ENCODE measurements around the gene PROSER3.

PROSER3 gene

GRCh38 chr19:35784503-35785338 is 26.7 kb downstream of the PROSER3 start:
- TF ChIP-seq ZFX (IDR thresholded peaks at IDR 0.05; ENCODE audit: borderline replicate concordance) (no peak), CTCF (IDR thresholded peaks at IDR 0.05) (no peak)
- H3K27ac ChIP-seq, result no peak overlapping the region

- TF ChIP-seq CTCF (IDR thresholded peaks at IDR 0.05) (no peak), ZFX (IDR thresholded peaks at IDR 0.05; ENCODE audit: borderline replicate concordance) (no peak)
- no peak overlapping the region for H3K27ac ChIP-seq
Observed at GRCh38 chr19:35785339-35785627, 27.3 kb downstream of the PROSER3 start.

- TF ChIP-seq ZFX (IDR thresholded peaks at IDR 0.05; ENCODE audit: borderline replicate concordance) (no peak), CTCF (IDR thresholded peaks at IDR 0.05) (no peak)
- H3K27ac ChIP-seq, result no peak overlapping the region
Observed at GRCh38 chr19:35786299-35787160, 28.6 kb downstream of the PROSER3 start.

GRCh38 chr19:35787227-35787799 is 29.3 kb downstream of the PROSER3 start:
- TF ChIP-seq ZFX (IDR thresholded peaks at IDR 0.05; ENCODE audit: borderline replicate concordance) (no peak), CTCF (IDR thresholded peaks at IDR 0.05) (no peak)
- no peak overlapping the region for H3K27ac ChIP-seq

- H3K27ac ChIP-seq, result no peak overlapping the region
- TF ChIP-seq CTCF (IDR thresholded peaks at IDR 0.05) (no peak), ZFX (IDR thresholded peaks at IDR 0.05; ENCODE audit: borderline replicate concordance) (no peak)
Observed at GRCh38 chr19:35788205-35788960, 30.4 kb downstream of the PROSER3 start.

- TF ChIP-seq CTCF (IDR thresholded peaks at IDR 0.05) (no peak), ZFX (IDR thresholded peaks at IDR 0.05; ENCODE audit: borderline replicate concordance) (no peak)
- no peak overlapping the region for H3K27ac ChIP-seq
Observed at GRCh38 chr19:35789195-35789977, 31.4 kb downstream of the PROSER3 start.
